Activated CD8-positive, alpha-beta memory T cell treated with anti-CD3 and anti-CD28 coated beads, Interleukin-2, amount 50 U/mL, for 4 hours (primary cell): ENCODE measurements around the gene RNF169.
"Not testable (repeated sequence)": the region's sequence is repeated elsewhere in the genome, so short reads cannot be mapped to it uniquely, and the experiment has no call there.

Experiments used
- DNase-seq: peaks from one replicate; pipeline ENCODE4 v3.0.0-alpha.2; 2020

RNF169 gene

DNA sequence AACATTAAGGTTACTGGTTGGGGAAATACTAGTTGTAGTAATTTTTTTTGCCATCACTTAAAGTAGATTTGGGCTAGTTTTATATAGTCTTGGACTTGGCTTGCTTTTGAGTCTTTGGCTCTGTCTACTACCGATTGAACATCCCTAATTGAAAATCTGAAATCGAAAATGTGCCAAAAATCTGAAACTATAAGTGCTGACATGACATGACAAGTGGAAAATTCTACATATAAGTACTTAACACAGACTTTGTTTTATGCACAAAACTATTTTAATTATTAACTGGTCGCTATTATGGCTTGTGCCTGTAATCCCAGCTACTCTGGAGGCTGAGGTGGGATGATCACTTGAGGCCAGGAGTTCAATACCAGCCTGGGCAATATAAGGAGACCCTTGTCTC lies 22.5 kb downstream of the RNF169 start:
- DNase-seq = no peak

DNA sequence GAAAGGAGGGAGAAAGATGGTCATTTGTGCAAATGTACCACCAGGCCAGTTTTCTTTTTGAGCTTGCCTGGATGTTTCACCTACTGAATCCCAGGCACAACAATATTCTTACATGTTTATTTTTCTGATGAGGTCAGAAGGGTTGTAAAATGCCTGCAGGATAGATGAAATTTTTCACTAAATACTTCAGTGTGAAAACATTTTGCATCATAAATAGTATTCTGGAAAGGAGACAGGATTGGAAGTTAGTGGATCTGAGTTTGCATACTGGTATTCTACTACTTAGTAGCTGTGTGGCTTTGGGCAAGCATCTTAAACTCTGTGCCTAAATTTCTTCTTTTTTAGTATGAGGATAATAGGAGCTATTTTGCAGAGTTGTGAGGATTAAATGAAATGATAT lies 24.8 kb downstream of the RNF169 start:
- DNase-seq = no peak

DNA sequence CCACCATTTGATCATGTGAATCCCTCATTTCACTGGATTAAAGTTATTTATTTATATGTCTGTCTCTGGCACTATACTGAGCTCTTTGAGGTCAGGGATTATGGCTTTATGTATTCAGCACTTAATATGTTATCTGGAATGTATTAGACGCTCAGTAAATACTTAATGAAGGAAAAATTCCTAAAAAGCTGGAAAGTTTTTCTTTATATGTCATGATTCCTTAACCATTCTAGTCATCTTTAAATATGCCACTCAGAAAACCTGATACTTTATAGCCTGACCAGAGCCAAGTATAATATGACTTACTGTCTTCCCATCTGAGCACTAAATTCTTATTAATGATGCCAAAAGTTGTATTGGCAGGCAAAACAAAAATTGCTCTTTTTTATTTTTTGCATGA lies 27.1 kb downstream of the RNF169 start:
- DNase-seq = no peak

DNA sequence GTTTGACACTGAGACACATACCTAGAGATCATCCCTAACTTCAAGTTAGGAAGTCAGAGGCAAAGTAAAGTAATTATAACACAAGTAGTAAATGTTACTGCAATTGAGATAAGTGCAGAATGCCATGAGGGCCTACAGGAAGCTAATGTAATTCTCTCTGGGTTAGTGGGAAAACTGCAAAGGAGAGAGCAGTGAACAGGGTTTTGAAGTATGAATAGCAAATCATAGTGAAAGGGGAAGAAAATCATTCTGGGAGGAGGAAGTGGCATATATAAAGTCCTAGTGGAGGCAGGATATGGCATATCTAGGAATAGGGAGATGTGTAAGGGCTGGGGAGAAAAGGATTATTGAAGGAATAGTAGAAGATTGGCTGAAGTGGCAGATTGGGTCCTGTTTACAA lies 27.9 kb downstream of the RNF169 start:
- no peak for DNase-seq

- DNase-seq = no peak
These were observed 28.4 kb downstream of the RNF169 start for GRCh38 chr11:74777038-74777437.

DNA sequence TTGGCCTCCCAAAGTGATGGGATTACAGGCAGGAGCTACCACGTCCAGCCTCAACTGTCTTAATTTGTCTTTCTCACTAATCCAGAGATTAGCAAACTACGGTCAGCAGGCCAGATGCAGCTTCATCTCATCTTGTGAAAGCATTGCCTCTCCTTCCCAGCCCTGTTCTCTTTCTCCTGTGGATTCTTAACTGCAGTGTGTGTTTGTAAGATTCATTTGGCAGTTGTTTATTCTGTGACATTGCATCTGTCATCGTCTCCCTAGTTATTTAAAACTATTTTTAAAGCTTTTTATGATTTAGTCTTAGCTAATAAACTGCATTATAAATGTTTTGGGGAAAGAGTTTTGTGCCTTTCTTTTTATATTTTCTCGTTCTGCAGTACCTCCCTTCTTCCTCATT lies 29.2 kb downstream of the RNF169 start:
- DNase-seq = no peak

DNA sequence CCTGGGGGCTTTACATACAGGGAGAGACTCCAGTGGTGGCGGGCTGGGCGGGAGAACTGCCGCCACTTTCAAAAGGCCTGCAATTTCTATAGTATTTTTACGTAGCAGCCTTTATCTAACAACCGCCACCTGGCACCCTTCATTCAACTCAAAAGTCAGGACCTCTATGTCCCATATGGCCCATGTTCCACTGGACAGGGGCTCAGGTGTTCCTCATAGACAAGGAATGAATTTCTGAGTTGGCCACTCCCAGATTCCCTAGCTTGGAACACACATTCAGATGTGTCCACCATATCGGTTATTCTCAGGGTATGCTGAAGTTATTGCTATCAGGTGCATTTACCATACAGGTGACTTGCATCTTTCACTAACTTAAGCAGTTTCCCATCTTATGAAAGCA lies 29.9 kb downstream of the RNF169 start:
- DNase-seq = no peak

GRCh38 chr11:74780248-74781005 lies 31.8 kb downstream of the RNF169 start:
- no peak for DNase-seq

GRCh38 chr11:74783241-74783871 lies 34.7 kb downstream of the RNF169 start:
- DNase-seq = no peak

- no peak for DNase-seq
These were observed 35.6 kb downstream of the RNF169 start for GRCh38 chr11:74784234-74784633.

DNA sequence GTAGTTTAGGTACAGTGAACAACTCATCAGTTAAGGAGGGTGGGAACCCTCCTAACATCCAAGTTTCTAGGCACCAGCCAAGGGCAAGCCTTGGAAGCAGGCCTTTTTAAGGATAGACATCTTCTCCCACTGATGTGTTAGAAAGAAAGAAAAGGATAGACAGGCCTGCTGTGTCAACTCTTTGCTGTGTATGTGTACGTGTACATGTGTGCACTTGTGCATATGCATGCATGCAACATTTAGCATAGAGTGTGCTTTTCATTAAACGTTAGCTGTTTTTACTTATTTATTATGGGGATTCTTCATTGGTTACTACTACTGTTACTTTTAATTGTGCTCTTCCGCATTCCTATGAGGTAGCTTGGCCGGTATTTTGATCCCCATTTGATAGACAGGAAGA lies 36.1 kb downstream of the RNF169 start:
- DNase-seq = no peak

GRCh38 chr11:74786574-74786973 lies 37.9 kb downstream of the RNF169 start:
- DNase-seq = no peak

GRCh38 chr11:74791333-74792100 lies 42.9 kb downstream of the RNF169 start:
- no peak for DNase-seq

GRCh38 chr11:74806267-74806666 lies 57.6 kb downstream of the RNF169 start:
- DNase-seq = no peak

GRCh38 chr11:74809801-74810200 lies 61.2 kb downstream of the RNF169 start:
- DNase-seq = no peak

GRCh38 chr11:74815966-74816365 lies 67.3 kb downstream of the RNF169 start:
- DNase-seq = no peak

GRCh38 chr11:74816664-74817063 lies 68.0 kb downstream of the RNF169 start:
- DNase-seq = no peak

DNA sequence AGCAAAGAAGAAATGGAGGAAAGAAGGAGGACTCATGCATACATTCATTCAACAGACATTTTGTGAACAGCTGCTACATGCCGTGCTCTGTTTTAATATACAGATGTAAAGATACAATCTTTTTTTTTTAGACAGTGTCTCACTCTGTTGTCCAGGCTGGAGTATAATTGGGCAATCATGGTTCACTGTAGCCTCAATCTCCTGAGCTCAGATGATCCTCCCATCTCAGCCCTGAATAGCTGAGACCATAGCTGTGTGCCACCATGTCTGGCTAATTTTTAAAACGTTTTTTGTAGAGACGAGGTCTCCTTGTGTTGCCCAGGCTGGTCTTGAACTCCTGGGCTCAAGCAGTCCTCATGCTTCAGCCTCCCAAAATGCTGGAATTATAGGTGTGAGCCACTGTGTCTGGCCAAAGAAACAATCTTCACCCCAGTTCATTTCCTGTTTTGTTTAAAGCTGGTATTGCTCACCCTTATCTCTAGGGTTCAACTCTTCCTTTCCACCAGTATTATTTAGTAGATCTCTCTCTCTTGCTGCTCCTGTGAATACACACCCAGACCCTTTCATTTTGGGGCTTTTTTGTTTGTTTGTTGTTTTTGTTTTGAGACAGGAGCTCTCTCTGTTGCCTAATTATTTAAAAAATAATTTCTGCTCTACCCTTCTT lies 69.8 kb downstream of the RNF169 start:
- DNase-seq = no peak

DNA sequence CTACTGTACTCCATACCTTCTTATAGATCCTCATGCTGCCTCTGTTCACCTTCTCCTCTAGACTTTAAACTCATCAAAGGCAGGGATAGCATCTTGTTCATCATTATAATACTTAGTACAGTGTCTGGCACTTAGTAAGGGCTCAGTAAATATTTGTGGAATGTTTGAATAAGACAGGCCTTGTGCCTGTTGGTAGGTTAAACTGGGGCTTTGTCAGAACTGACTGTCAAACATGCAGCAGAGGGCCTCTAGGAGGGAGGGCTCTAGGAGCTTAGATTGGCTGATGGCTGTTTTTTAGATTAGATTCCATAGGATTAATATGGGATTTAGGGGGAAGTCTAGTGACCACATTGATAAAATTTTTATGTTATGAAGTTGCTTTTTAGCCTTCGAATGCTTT lies 70.8 kb downstream of the RNF169 start:
- DNase-seq = no peak

- DNase-seq = no peak
These were observed 72.1 kb downstream of the RNF169 start for GRCh38 chr11:74820763-74821162.

DNA sequence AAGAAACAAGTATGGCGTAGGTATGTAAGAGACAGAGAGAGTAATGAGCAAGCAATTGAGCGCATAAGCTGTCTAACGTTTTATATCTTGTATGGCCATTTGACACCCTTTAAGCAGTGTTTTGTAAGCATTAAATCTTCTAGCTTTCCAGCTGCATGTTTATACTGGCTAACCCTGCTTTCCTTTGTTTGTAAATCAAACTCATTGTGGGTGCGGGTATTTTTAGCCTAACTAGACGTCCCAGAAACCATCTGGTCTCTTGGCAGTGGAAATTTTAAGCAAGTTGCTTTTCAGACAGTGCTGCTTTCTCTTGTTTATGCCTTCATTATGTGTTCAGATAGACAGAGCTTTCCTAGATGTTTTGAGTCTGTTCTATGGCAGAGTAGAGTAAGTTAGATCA lies 73.5 kb downstream of the RNF169 start:
- no peak for DNase-seq

DNA sequence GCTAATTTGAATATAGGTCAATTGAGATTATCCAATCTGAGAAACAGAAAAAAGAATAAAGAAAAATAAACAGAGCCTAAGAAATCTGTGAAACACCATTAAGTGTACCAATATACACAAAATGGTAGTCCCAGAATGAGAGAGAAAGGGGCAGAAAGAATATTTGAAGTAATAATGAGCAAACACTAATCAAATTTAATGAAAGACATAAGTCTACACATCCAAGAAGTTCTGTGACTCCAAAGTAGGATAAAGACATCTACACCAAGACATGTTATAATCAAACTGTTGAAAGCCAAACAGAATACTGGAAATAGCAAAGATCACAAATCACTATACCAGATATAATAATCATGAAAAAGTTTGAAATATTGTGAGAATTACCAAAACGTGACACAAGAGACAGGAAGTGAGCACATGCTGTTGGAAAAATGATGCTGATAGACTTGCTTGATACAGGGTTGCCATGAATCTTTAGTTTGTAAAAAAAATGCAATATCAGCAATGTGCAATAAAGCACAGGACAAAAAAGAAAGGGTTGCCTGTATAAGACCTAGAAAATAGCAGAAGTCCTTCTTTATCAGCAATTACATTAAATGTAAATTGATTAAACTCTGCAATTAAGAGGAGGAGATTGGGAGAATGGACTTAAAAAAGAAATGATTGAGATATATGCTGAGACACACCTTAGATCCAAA lies 75.8 kb downstream of the RNF169 start:
- DNase-seq = no peak

- not testable (repeated sequence) for DNase-seq
These were observed 76.9 kb downstream of the RNF169 start for GRCh38 chr11:74825596-74825995.
